Measurements from ENCODE around the gene WAPL. TPM values are rescaled to one million over a fixed set of nuclear protein-coding genes. Genes with fewer than 3 reads are reported as not detected.
A peak's percentile ranks its signal among the peaks of the same experiment; 100 is the strongest.

Gene WAPL
- total and polyA plus RNA-seq, 9 of the 15 experiments (the other 6 are each of a cell fraction or from before 2014, with no cell fraction given): 14.3 to 36.4 (median 25.3) TPM

GRCh38 chr10:86523348-86523747, 1.8 kb upstream of the WAPL start:
- H3K27ac ChIP-seq (ENCODE audit: extremely low read depth, low read depth, low read length): no peak overlapping the region
- DNase-seq (ENCODE audit: extremely low read depth in 1 of 4, low spot score in 3 of 4): peak; percentile 23 to 43 (median 30)
- no peaks in the 10 kb centered on the region for H3K9me3 ChIP-seq (replicated peaks; ENCODE audit: control insufficient read depth, insufficient read depth, low read depth, low read length)
- H4K20me1 ChIP-seq (replicated peaks; ENCODE audit: control insufficient read depth, insufficient read depth, low read length): peaks cover 9% of the 10 kb centered on the region
- POLR2A ChIA-PET: interaction anchor here (0.6 kb wide), 1 partner anchor 23 kb away, joined by 4 read pairs; no protein-coding TSS in a partner anchor
- peaks cover 7 to 8% of the 10 kb centered on the region in 2 experiments; a peak in 3 of 5 replicates for H3K4me1 ChIP-seq (replicated peaks in 1 of 2; ENCODE audit: control insufficient read depth in 2 of 2, insufficient read depth in 2 of 2, low read length in 2 of 2)
- CTCF ChIA-PET (ENCODE audit: low intra/inter-chr PET ratio): interaction anchor here (2.1 kb wide), 1 partner anchor 62 kb away, joined by 7 read pairs; no protein-coding TSS in a partner anchor
- in situ Hi-C loops (cut with MboI): loop anchor here (5.0 kb wide), 1 partner anchor 64 kb away; no protein-coding TSS in a partner anchor
- H3K9ac ChIP-seq (ENCODE audit: insufficient read depth in 1 of 2, low read depth in 2 of 2, low read length in 2 of 2): no peak overlapping the region
- TF ChIP-seq EP400 (IDR thresholded peaks at IDR 0.05): no peak
- peak; percentile 29 to 44; a peak in 3 of 4 replicates for TF ChIP-seq RAD21 (CRISPR knock-in tag; conservative IDR thresholded peaks at IDR 0.05 in 1 of 2, IDR thresholded peaks at IDR 0.05 in 1 of 2)
- TF ChIP-seq ZNF133 (CRISPR knock-in tag; IDR thresholded peaks at IDR 0.05): no peak
- TF ChIP-seq RCOR1 (IDR thresholded peaks at IDR 0.05; ENCODE audit: borderline replicate concordance in 1 of 2, low read depth in 2 of 2, low read length in 2 of 2): 0 out of 4 replicates have a peak, but pooled peaks of 1 of the 2 experiments have one; percentile 19
- no peak for TF ChIP-seq KDM2B (CRISPR knock-in tag; IDR thresholded peaks at IDR 0.05)
- TF ChIP-seq ZBTB7A (IDR thresholded peaks at IDR 0.05; ENCODE audit: borderline replicate concordance, control insufficient read depth, low read depth, low read length): no peak
- TF ChIP-seq ASH1L (IDR thresholded peaks at IDR 0.05; ENCODE audit: borderline replicate concordance, low read depth, partially characterized antibody): no peak
- no peak for TF ChIP-seq HMG20B (CRISPR knock-in tag; IDR thresholded peaks at IDR 0.05)
- no peak for TF ChIP-seq USF2 (CRISPR knock-in tag; IDR thresholded peaks at IDR 0.05)
- TF ChIP-seq ZKSCAN1 (IDR thresholded peaks at IDR 0.05; ENCODE audit: low read depth, low read length): no peak
- TF ChIP-seq U2AF1 (optimal IDR thresholded peaks at IDR 0.05; ENCODE audit: low read depth, low read length): no peak
- no peak for TF ChIP-seq BRD4 (IDR thresholded peaks at IDR 0.05)
- no peak for TF ChIP-seq NBN (IDR thresholded peaks at IDR 0.05; ENCODE audit: low read depth)
- peak; percentile 37 to 61 (median 50); a peak in 5 of 6 replicates for TF ChIP-seq CTCF (IDR thresholded peaks at IDR 0.05 in 2 of 3, conservative IDR thresholded peaks at IDR 0.05 in 1 of 3; ENCODE audit: insufficient read depth in 2 of 3, low read depth in 1 of 3, low read length in 3 of 3)
- TF ChIP-seq NCOA4 (IDR thresholded peaks at IDR 0.05; ENCODE audit: partially characterized antibody): no peak
- WGBS (ENCODE audit: insufficient coverage, low coverage, missing lambda C conversion rate): 30% methylated on average over 1 of the region's 1 CpG
- ATAC-seq: peak; percentile 38
- intact Hi-C loops (cut with micrococcal nuclease): loop anchor here (1.0 kb wide), 2 partner anchors 62 to 123 kb away; no protein-coding TSS in a partner anchor
- H3K27me3 ChIP-seq (ENCODE audit: control insufficient read depth in 2 of 2, insufficient read depth in 2 of 2, low read length in 2 of 2): no peaks in the 10 kb centered on the region
- peaks cover 56% of the 10 kb centered on the region for H3K79me2 ChIP-seq (ENCODE audit: control insufficient read depth, insufficient read depth, low read length)
- no TSS peak for BruUV-seq (replicated peaks)
- H2AFZ ChIP-seq (ENCODE audit: low read depth, low read length): no peak overlapping the region
- peaks cover 9% of the 10 kb centered on the region; the same call in 2 of the 3 replicates for H3K36me3 ChIP-seq (ENCODE audit: control insufficient read depth, insufficient read depth, low read length)
- H3K9me1 ChIP-seq (ENCODE audit: control insufficient read depth, insufficient read depth, low read length): no peaks in the 10 kb centered on the region
- peak overlapping the region; percentile 92 for H3K4me3 ChIP-seq
- peak overlapping the region; percentile 41 for H3K4me2 ChIP-seq (ENCODE audit: insufficient read depth, low read length)
- FAIRE-seq: peak; percentile 73

All from K562 (cell line).